HEK293T (cell line): ENCODE measurements around the gene BCAS1.

ENCODE experiments used
- ARNT ChIP-seq: fragments of 450-650 bp; IDR thresholded peaks from 2 replicates; pipeline ENCODE4 v1.6.1; 2017; ENCODE audit warnings: mild to moderate bottlenecking
- BHLHE40 ChIP-seq: fragments of 450-650 bp; IDR thresholded peaks from 2 replicates; pipeline ENCODE4 v1.6.1; 2016; ENCODE audit warnings: mild to moderate bottlenecking, moderate library complexity, borderline replicate concordance
- CTBP1 ChIP-seq: fragments of 450-650 bp; IDR thresholded peaks from 2 replicates; pipeline ENCODE4 v1.6.1; 2016; ENCODE audit warnings: borderline replicate concordance
- ELF4 ChIP-seq: fragments of 450-650 bp; IDR thresholded peaks from 2 replicates; pipeline ENCODE4 v1.6.1; 2017; ENCODE audit warnings: antibody characterized with exemption
- HDGF ChIP-seq: fragments of 450-650 bp; IDR thresholded peaks from 2 replicates; pipeline ENCODE4 v1.6.1; 2017; ENCODE audit warnings: antibody characterized with exemption, borderline replicate concordance
- NFRKB ChIP-seq: fragments of 450-650 bp; IDR thresholded peaks from 2 replicates; pipeline ENCODE4 v1.6.1; 2016; ENCODE audit warnings: mild to moderate bottlenecking, moderate library complexity
- PKNOX1 ChIP-seq: fragments of 450-650 bp; IDR thresholded peaks from 2 replicates; pipeline ENCODE4 v1.6.1; 2016
- SP1 ChIP-seq: fragments of 450-650 bp; IDR thresholded peaks from 2 replicates; pipeline ENCODE4 v1.6.1; 2017
- SUZ12 ChIP-seq: fragments of 450-650 bp; IDR thresholded peaks from 2 replicates; pipeline ENCODE4 v1.6.1; 2016; ENCODE audit warnings: mild to moderate bottlenecking
- TARDBP ChIP-seq: fragments of 450-650 bp; IDR thresholded peaks from 2 replicates; pipeline ENCODE4 v1.6.1; 2016

GRCh38 chr20:54067606-54068174 lies 2.7 kb downstream of the BCAS1 start:
- no peak for TF ChIP-seq SP1
- peak; percentile 14; the same call in 1 of the 2 replicates for TF ChIP-seq PKNOX1
- no peak for TF ChIP-seq BHLHE40
- no peak for TF ChIP-seq NFRKB
- TF ChIP-seq HDGF: no peak
- TF ChIP-seq ELF4: no peak
- TF ChIP-seq TARDBP: no peak
- TF ChIP-seq ARNT: no peak
- no peak for TF ChIP-seq SUZ12
- TF ChIP-seq CTBP1: no peak
